GM21786 (cell line): ENCODE measurements around the gene CATSPERZ.
"Not testable (repeated sequence)": the region's sequence is repeated elsewhere in the genome, so short reads cannot be mapped to it uniquely, and the experiment has no call there.

Source experiments
- ATAC-seq: cut with Tn5 transposase; IDR thresholded peaks from one replicate; pipeline ENCODE4 v1.9.1; 2021; ENCODE audit not compliant: unreplicated experiment

The CATSPERZ gene

DNA sequence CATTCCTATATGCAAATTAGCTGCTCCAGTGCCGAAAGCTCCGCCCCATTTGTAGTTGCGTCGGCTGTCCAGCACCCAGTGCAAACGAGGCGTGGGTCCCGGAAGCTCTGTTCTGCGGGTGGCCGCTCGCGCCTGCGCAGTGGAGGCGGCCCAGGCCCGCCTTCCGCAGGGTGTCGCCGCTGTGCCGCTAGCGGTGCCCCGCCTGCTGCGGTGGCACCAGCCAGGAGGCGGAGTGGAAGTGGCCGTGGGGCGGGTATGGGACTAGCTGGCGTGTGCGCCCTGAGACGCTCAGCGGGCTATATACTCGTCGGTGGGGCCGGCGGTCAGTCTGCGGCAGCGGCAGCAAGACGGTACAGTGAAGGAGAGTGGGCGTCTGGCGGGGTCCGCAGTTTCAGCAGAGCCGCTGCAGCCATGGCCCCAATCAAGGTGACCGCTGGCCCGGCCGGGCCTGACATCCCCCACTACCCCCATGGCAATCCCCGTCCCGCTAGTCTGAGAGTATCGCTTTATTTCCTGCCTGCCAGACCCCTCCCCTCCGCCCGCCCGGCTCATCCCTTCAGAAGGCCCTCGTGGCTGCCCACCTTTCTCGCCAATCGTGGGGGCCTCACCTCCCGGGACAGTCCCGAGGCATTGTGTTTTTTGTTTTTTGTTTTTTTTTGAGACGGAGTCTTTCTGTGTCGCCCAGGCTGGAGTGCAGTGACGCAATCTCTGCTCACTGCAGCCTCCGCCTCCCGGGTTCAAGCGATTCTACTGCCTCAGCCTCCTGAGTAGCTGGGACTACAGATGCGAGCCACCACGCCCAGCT lies 18.0 kb downstream of the CATSPERZ start, which contains the start of gene PRDX5:
TSS of gene PRDX5 (plus strand) at position 161 of the 805 bp plus-strand sequence. CDS start at position 256, 95 bp downstream.
- ATAC-seq = peak; percentile 75

DNA sequence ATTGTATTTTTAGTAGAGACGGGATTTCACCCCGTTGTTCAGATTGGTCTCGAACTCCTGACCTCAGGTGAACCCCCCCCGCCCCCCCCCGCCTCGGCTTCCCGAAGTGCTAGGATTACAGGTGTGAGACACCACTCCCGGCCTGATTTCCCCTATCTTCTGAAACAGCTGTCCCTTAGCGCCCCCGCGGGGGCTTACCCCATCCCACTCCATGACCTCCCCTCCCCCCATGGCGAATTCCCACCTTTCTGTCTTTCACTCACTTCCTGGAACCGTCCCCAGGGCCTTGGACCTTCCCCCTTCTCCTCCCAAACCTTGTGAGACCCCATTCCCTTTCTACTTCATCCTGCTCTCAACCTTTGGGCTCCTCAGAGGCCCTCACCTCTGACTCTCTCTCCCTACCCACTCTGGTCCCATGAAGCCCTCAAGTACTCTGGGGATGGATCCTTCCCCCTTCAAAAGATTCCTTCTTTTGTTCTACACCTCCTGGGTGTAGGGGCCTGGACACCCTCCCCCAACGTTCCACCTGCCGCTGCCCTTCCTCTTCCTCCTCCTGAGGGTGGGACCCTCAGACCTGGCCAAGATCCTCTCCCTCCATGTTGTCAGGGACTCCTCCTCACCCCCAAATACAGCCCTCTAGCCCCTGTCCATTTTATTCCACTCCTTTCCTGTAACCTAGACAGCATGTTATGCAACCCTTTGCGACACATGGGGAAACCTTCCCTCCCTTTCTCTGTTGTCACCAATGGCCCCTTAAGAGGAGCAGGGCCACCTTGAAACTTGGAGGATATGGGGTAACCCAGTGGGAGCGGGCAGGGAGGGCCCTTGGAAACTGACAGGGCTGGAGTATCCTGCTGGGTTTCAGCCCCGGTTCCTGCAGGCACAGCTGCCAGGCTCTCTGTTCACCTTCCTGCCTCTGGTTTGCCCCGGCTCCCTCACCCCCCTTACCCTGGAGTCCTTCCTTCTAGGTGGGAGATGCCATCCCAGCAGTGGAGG lies 18.9 kb downstream of the CATSPERZ start:
- ATAC-seq = no peak

DNA sequence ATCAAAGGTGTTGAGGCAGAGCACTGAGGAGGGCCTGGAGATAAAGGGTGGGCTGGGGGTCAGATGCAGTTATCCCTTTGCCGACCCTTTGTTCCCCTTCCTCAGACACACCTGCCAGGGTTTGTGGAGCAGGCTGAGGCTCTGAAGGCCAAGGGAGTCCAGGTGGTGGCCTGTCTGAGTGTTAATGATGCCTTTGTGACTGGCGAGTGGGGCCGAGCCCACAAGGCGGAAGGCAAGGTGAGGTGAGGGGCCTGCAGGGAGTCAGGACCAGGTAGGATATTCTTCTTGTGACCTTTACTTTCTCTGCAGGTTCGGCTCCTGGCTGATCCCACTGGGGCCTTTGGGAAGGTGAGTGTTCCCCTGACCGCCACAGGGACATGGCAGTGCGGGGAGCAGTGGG lies 20.4 kb downstream of the CATSPERZ start:
- no peak for ATAC-seq

DNA sequence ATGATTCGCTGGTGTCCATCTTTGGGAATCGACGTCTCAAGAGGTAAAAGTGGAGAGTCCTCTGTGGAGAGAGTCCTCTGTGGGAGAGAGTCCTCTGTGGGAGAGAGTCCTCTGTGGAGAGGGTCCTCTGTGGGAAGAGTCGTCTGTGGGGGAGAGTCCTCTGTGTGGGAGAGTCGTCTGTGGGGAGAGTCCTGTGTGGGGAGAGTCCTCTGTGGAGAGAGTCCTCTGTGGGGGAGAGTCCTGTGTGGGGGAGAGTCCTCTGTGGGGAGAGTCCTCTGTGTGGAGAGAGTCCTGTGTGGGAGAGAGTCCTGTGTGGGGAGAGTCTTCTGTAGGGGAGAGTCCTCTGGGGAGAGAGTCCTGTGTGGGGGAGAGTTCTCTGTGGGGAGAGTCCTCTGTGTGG lies 20.9 kb downstream of the CATSPERZ start:
- ATAC-seq = no peak

DNA sequence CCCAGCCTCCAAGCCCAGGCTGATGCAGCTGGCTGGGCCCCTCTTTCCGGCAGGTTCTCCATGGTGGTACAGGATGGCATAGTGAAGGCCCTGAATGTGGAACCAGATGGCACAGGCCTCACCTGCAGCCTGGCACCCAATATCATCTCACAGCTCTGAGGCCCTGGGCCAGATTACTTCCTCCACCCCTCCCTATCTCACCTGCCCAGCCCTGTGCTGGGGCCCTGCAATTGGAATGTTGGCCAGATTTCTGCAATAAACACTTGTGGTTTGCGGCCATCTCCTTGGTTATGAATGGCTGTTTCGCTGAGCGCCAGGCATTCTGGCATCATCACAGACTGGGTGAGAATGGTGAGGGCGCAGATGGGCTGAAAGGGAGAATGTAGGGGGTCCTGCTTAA lies 21.4 kb downstream of the CATSPERZ start:
- no peak for ATAC-seq

DNA sequence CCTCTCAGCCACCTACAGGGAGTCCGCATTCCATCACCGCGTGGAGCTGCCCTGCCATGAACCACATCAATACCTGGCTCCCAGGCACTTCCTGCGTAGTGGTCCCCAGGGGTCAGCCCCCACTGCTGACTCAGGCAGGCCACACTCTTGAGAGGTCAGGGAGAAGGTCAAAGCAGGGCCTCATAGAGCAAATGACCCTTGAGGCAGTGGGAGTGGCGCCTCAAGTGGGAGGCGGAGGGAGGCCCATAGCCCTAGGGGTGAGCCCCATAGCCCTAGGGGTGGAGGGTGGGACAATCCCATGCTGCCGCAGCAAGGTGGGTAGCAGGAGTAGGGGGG lies 22.7 kb downstream of the CATSPERZ start:
- ATAC-seq = no peak

DNA sequence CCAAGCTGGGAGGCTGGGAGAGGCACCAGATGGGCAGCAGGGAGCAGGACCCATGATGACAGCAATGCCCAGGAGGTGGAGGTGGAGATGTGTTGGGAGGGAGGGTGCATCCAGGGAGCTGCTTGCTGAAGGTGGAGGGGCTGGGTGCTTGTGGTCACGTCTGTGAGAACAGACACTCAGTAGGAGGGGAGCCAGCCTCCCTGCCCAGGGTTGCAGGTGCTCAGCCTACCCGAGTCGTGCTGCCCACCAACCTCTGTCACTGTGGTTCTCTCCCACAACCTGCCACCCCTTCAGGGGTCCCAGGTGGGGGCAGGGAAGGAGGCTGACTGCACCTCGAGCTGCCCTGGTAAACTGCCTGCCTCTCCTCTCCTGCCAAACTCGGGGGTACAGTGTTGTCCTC lies 23.2 kb downstream of the CATSPERZ start:
- ATAC-seq = no peak

DNA sequence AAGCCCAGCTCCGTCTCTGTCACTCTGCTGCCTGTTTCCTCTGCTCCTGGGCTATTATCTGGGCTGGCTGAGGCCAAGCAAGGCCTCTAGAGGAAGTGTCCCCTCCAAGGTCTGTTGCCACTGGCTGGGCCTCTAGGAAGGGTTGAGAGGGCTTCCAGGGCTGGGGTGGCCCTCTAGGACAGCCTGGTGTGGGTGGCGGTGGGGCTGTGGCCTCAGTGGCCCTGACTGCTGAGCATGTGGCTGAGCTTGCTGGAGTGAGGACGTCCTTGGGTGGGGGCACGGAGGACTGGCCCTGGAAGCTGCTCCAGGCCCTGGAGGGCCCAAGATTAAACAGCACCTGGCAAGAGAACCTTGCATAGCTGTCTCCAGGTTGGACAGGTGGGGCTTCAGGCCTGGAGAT lies 23.8 kb downstream of the CATSPERZ start:
- ATAC-seq = not testable (repeated sequence)

DNA sequence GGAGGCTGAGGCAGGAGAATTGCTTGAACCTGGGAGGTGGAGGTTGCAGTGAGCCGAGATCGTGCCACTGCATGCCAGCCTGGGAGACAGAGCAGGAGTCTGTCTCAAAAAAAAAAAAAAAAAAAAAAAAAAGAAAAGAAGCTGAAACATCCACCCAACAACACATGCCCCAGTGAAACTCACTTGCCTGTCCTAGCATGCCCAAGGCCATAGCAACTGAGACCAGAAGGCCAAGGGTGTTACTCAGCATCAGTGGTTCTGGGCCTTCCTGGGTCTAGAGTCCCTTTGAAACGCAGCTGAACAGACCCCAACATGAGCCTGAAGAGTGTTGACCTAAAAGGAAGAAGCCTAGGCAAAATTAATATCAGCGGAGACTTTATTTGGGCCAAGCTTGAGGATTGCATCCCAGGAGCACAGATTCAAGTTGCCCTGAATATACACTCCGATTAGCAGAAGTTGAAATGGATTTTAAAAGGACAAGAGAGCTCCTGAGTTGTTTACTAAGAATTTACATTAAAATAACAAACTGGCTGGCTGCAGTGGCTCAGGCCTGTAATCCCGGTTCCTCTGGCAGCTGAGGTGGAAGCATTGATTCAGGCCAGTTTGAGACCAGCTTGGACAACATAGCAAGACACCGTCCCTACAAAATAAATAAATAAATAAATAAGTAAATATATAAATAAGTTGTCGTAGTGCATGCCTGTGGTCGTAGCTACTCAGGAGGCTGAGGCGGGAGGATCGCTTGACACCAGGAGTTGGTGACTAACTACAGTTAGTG lies 24.7 kb downstream of the CATSPERZ start:
- ATAC-seq = no peak

DNA sequence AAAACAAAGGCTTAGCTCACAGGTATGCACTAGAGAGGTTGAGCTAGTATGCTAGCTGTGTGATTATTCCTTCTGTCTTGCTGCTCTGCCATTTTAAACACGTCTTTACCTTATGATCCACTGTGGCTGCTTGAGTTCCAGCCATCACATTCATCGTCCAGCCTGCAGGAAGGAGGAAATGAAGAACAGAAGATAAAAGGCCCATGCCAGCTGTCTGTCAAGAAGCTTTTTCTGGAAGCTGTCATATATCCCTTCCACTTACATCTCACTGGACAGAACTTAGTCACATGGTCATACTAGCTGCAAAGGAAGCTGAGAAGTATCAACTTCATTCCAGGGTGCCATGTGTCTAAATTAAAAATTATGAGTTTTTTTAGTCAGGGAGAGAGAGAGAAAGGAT lies 27.2 kb downstream of the CATSPERZ start:
- no peak for ATAC-seq

DNA sequence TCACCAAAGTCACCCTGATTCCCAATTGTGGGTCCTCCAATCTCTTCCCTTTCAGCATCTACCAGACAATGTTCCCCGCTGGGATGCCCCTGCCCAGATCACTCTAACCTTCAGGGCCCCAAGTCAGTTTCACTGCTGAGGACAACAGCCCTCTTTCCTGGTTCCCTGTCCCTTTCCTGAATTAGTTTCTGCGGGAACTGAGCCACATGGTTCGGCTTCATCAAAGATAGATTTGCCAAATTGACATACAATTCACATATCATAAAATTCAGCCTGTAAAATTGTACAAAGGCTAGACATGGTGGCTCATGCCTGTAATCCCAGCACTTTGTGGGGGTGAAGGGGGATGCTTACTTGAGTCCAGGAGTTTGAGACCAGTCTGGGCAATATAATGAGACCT lies 27.8 kb downstream of the CATSPERZ start:
- ATAC-seq = no peak

DNA sequence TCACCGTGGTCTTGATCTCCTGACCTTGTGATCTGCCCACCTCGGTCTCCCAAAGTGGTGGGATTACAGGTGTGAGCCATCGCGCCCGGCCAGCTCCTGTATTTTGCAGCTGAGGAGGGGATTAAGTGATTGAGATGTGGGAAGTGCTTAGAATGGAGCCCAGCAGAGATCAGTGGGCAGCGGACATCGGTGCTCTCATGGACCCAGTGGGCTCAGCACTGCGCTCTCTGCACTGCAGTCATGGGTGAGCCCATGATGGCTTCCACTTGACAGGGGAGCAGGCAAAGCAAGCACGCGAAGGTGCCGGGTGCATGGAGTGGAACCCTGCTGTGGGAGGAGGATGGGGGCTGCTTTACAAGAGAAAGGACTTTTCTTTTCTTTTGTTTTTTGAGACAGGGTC lies 30.7 kb downstream of the CATSPERZ start:
- ATAC-seq = no peak

DNA sequence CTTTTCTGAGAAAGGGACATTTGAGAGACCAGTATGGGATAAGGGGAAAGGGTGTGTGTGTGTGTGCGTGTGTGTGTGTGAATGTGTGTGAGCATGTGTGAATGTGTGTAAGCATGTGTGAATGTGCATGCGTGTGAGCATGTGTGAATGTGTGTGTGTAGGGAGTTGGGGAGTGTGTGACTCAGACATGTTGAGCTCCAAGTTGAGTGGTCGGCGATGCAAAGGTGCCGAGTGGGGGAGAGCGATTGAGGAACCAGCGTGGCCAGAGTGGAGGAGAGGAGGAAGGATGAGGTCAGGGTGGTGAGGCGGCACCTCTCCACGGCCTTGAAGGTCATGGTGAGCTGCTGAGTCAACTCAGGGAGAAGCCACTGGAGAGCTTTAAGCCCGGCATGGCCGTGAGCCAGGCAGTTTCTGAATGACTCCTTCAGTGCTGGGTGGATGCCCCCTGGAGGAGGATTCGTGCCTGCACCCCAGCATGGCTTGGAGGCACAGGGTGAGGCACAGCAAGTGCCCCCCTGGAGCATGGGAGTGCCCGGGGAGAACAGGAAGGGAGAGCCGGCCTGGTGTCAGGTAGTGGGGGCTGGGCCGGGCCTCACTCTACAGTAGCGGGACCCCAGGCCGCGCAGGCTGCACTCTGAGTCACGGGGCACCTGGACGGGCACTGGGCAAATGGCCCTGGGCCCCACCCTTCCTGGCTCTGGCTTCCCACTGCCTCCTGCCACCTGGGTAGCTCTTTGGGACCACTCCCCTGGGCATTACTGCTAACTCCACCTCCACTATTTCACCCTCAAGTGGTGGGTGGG lies 31.6 kb downstream of the CATSPERZ start:
- ATAC-seq = no peak

DNA sequence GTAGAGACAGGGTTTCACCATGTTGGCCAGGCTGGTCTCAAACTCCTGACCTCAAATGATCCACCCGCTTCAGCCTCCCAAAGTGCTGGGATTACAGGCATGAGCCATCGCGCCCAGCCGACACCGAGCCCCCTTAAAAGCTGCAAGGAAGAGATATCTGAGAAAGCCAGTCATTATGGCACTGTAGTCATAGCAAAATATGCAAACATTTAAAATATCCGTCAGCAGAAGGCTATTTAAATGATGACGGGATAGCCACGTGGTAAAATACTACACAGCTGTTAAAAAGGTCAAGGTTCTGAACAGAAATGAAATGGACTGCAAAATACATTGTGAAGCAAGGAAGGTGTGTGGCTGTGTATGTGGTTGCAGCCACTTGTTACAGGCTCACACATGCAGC lies 33.4 kb downstream of the CATSPERZ start:
- no peak for ATAC-seq

DNA sequence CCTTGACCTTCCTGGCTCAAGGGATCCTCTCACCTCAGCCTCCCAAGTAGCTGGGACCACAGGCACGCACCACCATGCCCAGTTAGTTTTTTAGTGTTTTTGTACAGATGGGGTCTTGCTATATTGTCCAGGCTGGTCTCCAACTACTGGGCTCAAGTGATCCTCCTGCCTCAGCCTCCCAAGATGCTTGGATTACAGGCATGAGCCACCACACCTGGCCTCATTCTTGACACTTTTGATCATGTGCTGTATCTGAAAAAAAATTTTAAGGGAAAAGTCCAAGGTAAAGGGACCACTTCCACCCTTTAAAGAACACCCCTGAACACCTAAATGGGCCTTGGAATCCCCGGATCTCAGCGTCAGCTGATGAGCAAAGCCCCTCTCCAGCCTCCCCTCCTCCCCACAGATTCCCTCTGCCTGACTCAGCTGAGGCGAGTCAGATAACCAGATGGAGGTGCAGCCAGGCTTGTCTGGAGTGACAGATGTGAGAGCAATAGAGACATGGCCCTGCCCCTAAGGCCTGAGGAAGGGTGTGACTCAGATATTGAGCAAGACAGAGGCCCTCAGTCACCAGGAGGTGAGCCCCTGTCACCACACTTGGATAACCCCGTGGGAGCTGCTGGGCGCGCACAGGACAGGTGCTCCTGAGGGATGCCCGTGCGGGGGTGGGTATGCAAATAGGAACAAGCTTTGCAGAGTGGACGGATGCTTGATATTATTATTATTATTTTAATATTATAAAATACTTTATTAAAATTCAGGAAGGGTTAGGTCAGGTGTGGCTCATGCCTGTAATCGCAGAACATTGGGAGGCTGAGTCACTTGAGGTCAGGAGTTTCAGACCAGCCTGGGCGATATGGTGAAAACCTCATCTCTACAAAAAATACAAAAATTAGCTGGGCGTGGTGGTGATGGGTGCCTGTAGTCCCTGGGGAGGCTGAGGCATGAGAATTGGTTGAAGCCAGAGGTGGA lies 34.9 kb downstream of the CATSPERZ start:
- peak; percentile 80 for ATAC-seq

DNA sequence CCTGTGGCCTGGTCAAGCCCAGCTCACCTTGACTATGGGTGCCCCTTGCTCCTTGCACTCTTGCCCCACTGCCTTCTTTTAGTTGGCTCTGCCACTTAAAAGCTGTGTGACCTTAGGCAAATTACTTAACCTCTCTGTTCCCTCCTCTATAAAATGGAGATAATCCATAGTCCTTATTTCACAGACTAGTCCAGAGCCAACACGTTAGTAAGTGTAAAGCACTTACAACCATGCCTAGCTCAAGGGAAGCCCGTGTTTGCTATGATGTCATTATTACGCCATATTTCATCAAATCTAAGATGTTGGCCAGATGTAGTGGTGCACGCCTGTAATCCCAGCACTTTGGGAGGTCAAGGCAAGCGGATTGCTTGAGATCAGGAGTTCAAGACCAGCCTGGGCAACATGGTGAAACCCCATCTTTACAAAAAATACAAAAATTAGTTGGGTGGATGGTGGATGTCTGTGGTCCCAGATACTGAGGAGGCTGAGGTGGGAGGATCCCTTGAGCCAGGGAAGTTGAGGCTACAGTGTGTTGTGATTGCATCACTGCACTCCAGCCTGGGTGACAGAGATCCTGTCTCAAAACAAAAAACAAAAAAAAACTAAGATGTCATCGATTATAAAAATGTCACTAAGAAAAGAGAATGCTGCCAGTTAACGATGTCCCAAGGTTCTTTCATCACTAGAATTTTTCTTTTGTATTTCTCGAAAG lies 37.5 kb downstream of the CATSPERZ start:
- no peak for ATAC-seq

DNA sequence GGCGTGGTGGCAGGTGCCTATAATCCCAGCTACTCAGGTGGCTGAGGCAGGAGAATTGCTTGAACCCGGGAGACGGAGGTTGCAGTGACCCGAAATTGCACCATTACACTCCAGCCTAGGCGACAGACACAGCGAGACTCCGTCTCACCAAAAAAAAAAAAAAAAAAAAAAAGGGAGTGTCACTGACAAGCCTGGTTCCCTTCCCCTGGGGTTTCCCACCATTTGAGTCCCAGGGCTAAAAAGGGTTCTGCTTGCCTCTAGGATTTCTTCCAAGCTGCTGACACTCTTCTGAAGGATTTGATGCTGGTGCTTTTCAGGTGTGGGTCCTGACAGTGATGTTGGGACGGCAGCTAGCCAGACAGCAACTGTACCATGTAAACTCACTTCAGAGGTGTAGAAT lies 38.6 kb downstream of the CATSPERZ start:
- no peak for ATAC-seq

DNA sequence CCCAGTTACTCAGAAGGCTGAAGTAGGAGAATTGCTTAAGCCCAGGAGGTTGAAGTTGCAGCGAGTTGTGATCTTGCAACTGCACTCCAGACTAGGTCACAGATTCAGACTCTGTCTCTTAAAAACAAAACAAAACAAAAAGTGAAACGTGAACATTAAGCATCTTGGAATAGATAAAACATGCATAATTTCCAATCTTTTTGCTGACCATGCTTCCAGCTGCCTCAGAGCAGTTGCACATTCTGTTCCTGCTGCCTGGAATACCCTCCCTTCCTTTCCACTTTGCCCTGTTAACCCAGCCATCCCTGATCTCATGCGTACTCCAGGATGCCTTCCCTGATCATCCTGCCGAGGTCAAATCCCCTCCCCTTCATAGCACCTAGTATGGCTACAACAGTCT lies 39.1 kb downstream of the CATSPERZ start:
- no peak for ATAC-seq
